Stimulated activated CD4-positive, alpha-beta T cell treated with anti-CD3 and anti-CD28 coated beads, Interleukin-12 subunit alpha, Interleukin-12 subunit beta, amount 100 ng/mL, for 24 hours (primary cell): ENCODE measurements around the gene POLR2C.

Experiments
- DNase-seq, 2 experiments: peaks; one replicate each; pipeline ENCODE4 v3.0.0-alpha.2; 2020; ENCODE audit warnings: low read depth in 2 of 2

Gene POLR2C

GRCh38 chr16:57519796-57520360, 57.4 kb downstream of the POLR2C start:
- peak; percentile 61 to 75 for DNase-seq
